Measurements from ENCODE around the gene AP1S1.

The AP1S1 gene

GRCh38 chr7:101133621-101134398 lies 20.5 kb upstream of the AP1S1 start:
- Histone ChIP-seq H2AFZ (ENCODE audit: low read depth) (no peak overlapping the region), H3K27ac (no peak overlapping the region), H3K79me2 (ENCODE audit: insufficient read depth, low read depth) (no peaks in the 10 kb centered on the region), H4K20me1 (ENCODE audit: insufficient read depth) (no peaks in the 10 kb centered on the region), H3K4me2 (no peak overlapping the region), H3K4me1 (ENCODE audit: low read depth, poor library complexity, severe bottlenecking) (peaks cover 4% of the 10 kb centered on the region), H3K4me3 (IDR thresholded peaks at IDR 0.05; ENCODE audit: insufficient read depth, low read depth, low read length) (no peak overlapping the region), H3K36me3 (ENCODE audit: insufficient read depth) (no peaks in the 10 kb centered on the region), H3K27me3 (ENCODE audit: insufficient read depth, low read depth) (peaks cover 96% of the 10 kb centered on the region), H3K9ac (no peak overlapping the region)
- TF ChIP-seq CTCF (conservative IDR thresholded peaks at IDR 0.05; ENCODE audit: low read depth, low read length), result no peak

DNA sequence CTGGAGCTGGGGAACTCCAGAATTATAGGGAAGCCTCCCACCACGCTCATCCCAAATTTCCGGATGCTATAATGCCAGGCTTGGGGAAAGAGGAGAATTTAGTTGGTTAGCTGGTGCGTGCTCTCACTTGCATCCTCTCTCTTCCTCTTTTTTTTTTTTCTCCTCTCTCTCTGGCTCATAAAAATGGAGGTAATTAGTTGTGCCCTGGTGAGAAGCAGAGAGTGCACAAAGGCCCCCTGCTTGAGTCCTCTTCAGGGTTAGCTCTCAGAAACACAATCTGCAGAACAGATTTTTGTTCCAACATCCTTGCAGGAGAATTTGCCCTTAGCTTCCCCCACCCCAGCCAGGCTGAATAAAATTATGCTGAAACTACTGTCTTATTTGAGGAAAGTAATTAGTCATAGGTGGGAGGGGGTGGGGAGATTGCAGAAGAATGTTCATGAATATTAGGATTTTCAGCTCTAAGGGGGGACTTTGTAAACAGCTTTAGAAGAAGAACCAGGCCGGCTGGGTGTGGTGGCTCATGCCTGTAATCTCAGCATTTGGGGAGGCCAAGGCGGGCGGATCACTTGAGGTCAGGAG lies 19.8 kb upstream of the AP1S1 start:
- H2AFZ ChIP-seq (ENCODE audit: low read depth), result no peak overlapping the region
- H3K4me1 ChIP-seq (ENCODE audit: low read depth, poor library complexity, severe bottlenecking), result peaks cover 4% of the 10 kb centered on the region
- no peak for TF ChIP-seq CTCF (conservative IDR thresholded peaks at IDR 0.05; ENCODE audit: low read depth, low read length)
- no peak overlapping the region for H3K27ac ChIP-seq
- H3K79me2 ChIP-seq (ENCODE audit: insufficient read depth, low read depth), result no peaks in the 10 kb centered on the region
- no peaks in the 10 kb centered on the region for H4K20me1 ChIP-seq (ENCODE audit: insufficient read depth)
- no peak overlapping the region for H3K9ac ChIP-seq
- H3K4me2 ChIP-seq, result no peak overlapping the region
- peaks cover 91% of the 10 kb centered on the region for H3K27me3 ChIP-seq (ENCODE audit: insufficient read depth, low read depth)
- no peaks in the 10 kb centered on the region for H3K36me3 ChIP-seq (ENCODE audit: insufficient read depth)
- H3K4me3 ChIP-seq (IDR thresholded peaks at IDR 0.05; ENCODE audit: insufficient read depth, low read depth, low read length), result no peak overlapping the region

DNA sequence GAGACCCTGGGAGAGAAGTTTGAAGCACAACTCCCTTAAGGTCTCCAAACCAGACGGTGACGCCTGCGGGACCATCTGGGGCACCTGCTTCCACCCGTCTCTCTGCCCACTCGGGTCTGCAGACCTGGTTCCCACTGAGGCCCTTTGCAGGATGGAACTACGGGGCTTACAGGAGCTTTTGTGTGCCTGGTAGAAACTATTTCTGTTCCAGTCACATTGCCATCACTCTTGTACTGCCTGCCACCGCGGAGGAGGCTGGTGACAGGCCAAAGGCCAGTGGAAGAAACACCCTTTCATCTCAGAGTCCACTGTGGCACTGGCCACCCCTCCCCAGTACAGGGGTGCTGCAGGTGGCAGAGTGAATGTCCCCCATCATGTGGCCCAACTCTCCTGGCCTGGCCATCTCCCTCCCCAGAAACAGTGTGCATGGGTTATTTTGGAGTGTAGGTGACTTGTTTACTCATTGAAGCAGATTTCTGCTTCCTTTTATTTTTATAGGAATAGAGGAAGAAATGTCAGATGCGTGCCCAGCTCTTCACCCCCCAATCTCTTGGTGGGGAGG lies 16.5 kb upstream of the AP1S1 start:
- Histone ChIP-seq H3K4me2 (no peak overlapping the region), H2AFZ (ENCODE audit: low read depth) (no peak overlapping the region), H3K27ac (no peak overlapping the region), H3K4me3 (IDR thresholded peaks at IDR 0.05; ENCODE audit: insufficient read depth, low read depth, low read length) (no peak overlapping the region), H3K9ac (no peak overlapping the region), H3K36me3 (ENCODE audit: insufficient read depth) (no peaks in the 10 kb centered on the region), H4K20me1 (ENCODE audit: insufficient read depth) (no peaks in the 10 kb centered on the region), H3K27me3 (ENCODE audit: insufficient read depth, low read depth) (peaks cover 88% of the 10 kb centered on the region), H3K79me2 (ENCODE audit: insufficient read depth, low read depth) (no peaks in the 10 kb centered on the region), H3K4me1 (ENCODE audit: low read depth, poor library complexity, severe bottlenecking) (peaks cover 4% of the 10 kb centered on the region)
- no peak for TF ChIP-seq CTCF (conservative IDR thresholded peaks at IDR 0.05; ENCODE audit: low read depth, low read length)

DNA sequence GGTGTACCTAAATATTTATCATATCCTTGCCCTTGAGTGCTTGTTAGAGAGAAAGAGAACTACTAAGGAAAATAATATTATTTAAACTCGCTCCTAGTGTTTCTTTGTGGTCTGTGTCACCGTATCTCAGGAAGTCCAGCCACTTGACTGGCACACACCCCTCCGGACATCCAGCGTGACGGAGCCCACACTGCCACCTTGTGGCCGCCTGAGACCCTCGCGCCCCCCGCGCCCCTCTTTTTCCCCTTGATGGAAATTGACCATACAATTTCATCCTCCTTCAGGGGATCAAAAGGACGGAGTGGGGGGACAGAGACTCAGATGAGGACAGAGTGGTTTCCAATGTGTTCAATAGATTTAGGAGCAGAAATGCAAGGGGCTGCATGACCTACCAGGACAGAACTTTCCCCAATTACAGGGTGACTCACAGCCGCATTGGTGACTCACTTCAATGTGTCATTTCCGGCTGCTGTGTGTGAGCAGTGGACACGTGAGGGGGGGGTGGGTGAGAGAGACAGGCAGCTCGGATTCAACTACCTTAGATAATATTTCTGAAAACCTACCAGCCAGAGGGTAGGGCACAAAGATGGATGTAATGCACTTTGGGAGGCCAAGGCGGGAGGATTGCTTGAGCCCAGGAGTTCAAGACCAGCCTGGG lies 15.9 kb upstream of the AP1S1 start:
- no peak overlapping the region for H3K9ac ChIP-seq
- H3K4me2 ChIP-seq, result no peak overlapping the region; the same call in 1 of the 2 replicates
- H3K27me3 ChIP-seq (ENCODE audit: insufficient read depth, low read depth), result peaks cover 87% of the 10 kb centered on the region
- no peaks in the 10 kb centered on the region for H3K36me3 ChIP-seq (ENCODE audit: insufficient read depth)
- no peak overlapping the region for H2AFZ ChIP-seq (ENCODE audit: low read depth)
- no peaks in the 10 kb centered on the region for H3K79me2 ChIP-seq (ENCODE audit: insufficient read depth, low read depth)
- no peak overlapping the region for H3K27ac ChIP-seq
- no peaks in the 10 kb centered on the region for H4K20me1 ChIP-seq (ENCODE audit: insufficient read depth)
- TF ChIP-seq CTCF (conservative IDR thresholded peaks at IDR 0.05; ENCODE audit: low read depth, low read length), result peak; percentile 85
- peaks cover 4% of the 10 kb centered on the region for H3K4me1 ChIP-seq (ENCODE audit: low read depth, poor library complexity, severe bottlenecking)
- H3K4me3 ChIP-seq (IDR thresholded peaks at IDR 0.05; ENCODE audit: insufficient read depth, low read depth, low read length), result no peak overlapping the region

Measured in KMS-11 (cell line).